Measurements from ENCODE around the gene RGL1. TPM values are rescaled to one million over a fixed set of nuclear protein-coding genes. Genes with fewer than 3 reads are reported as not detected.

The RGL1 gene
- total RNA-seq, 1 experiment from 2014 or later = 1.5 TPM

- peaks cover 10% of the 10 kb centered on the region for H3K4me1 ChIP-seq (ENCODE audit: insufficient read depth, low read length)
- no TSS peak for BruUV-seq (replicated peaks)
- H3K9ac ChIP-seq (ENCODE audit: low read length) = no peak overlapping the region
- TF ChIP-seq CTCF (conservative IDR thresholded peaks at IDR 0.05; ENCODE audit: low read depth, low read length) (no peak), EZH2 (IDR thresholded peaks at IDR 0.05; ENCODE audit: low read length, unreplicated experiment) (no peak), EZH2phosphoT487 (IDR thresholded peaks at IDR 0.05; ENCODE audit: borderline replicate concordance, low read length) (no peak)
- no peaks in the 10 kb centered on the region for H4K20me1 ChIP-seq (ENCODE audit: low read length)
- H3K27ac ChIP-seq (ENCODE audit: low read length) = no peak overlapping the region
- no peaks in the 10 kb centered on the region for H3F3A ChIP-seq (ENCODE audit: low read length, unreplicated experiment)
- H3K36me3 ChIP-seq (ENCODE audit: low read depth, low read length) = no peaks in the 10 kb centered on the region
- no peak overlapping the region for H3K4me3 ChIP-seq (ENCODE audit: low read length)
- H3K9me3 ChIP-seq (ENCODE audit: low read length) = no peaks in the 10 kb centered on the region
- intact Hi-C loops (cut with micrococcal nuclease) = loop anchor here (5.0 to 10.0 kb wide), 2 partner anchors 106 to 263 kb away; no protein-coding TSS in a partner anchor
- no peaks in the 10 kb centered on the region for H3K27me3 ChIP-seq (ENCODE audit: low read length)
- DNase-seq = no peak
- H3K9me2 ChIP-seq (replicated peaks; ENCODE audit: low read length) = no peaks in the 10 kb centered on the region
- no peak overlapping the region for H3K4me2 ChIP-seq (ENCODE audit: low read length)
- H3K79me2 ChIP-seq (ENCODE audit: low read length) = no peaks in the 10 kb centered on the region
- no peak for ATAC-seq
- H2AFZ ChIP-seq (ENCODE audit: low read length) = no peak overlapping the region
- ChIA-PET CTCF (no interaction called here), POLR2A (ENCODE audit: unreplicated experiment) (no interaction called here)
Observed at GRCh38 chr1:183958958-183959357, 154.0 kb downstream of the RGL1 start.

GRCh38 chr1:183961132-183961531, 156.2 kb downstream of the RGL1 start:
- intact Hi-C loops (cut with micrococcal nuclease) = no loop called here
- Histone ChIP-seq H3K27me3 (ENCODE audit: low read length) (no peaks in the 10 kb centered on the region), H3K36me3 (ENCODE audit: low read depth, low read length) (no peaks in the 10 kb centered on the region), H3K4me1 (ENCODE audit: insufficient read depth, low read length) (peaks cover 10% of the 10 kb centered on the region), H3K4me2 (ENCODE audit: low read length) (no peak overlapping the region), H2AFZ (ENCODE audit: low read length) (no peak overlapping the region), H4K20me1 (ENCODE audit: low read length) (no peaks in the 10 kb centered on the region), H3F3A (ENCODE audit: low read length, unreplicated experiment) (no peaks in the 10 kb centered on the region), H3K4me3 (ENCODE audit: low read length) (no peak overlapping the region), H3K9ac (ENCODE audit: low read length) (no peak overlapping the region), H3K27ac (ENCODE audit: low read length) (no peak overlapping the region), H3K9me2 (replicated peaks; ENCODE audit: low read length) (no peaks in the 10 kb centered on the region), H3K79me2 (ENCODE audit: low read length) (no peaks in the 10 kb centered on the region), H3K9me3 (ENCODE audit: low read length) (no peaks in the 10 kb centered on the region)
- no peak for ATAC-seq
- no TSS peak for BruUV-seq (replicated peaks)
- no peak for TF ChIP-seq EZH2 (IDR thresholded peaks at IDR 0.05; ENCODE audit: low read length, unreplicated experiment)
- no peak for TF ChIP-seq CTCF (conservative IDR thresholded peaks at IDR 0.05; ENCODE audit: low read depth, low read length)
- no peak for TF ChIP-seq EZH2phosphoT487 (IDR thresholded peaks at IDR 0.05; ENCODE audit: borderline replicate concordance, low read length)
- CTCF ChIA-PET = no interaction called here
- POLR2A ChIA-PET (ENCODE audit: unreplicated experiment) = no interaction called here
- DNase-seq = no peak

GRCh38 chr1:183962903-183963302, 158.0 kb downstream of the RGL1 start:
- CTCF ChIA-PET = no interaction called here
- POLR2A ChIA-PET (ENCODE audit: unreplicated experiment) = no interaction called here
- H3K9ac ChIP-seq (ENCODE audit: low read length) = no peak overlapping the region

More at GRCh38 chr1:183962903-183963302, 158.0 kb downstream of the RGL1 start:
- H3K27me3 ChIP-seq (ENCODE audit: low read length) = no peaks in the 10 kb centered on the region
- DNase-seq = no peak
- no peaks in the 10 kb centered on the region for H3K36me3 ChIP-seq (ENCODE audit: low read depth, low read length)
- H3F3A ChIP-seq (ENCODE audit: low read length, unreplicated experiment) = no peaks in the 10 kb centered on the region
- no peaks in the 10 kb centered on the region for H4K20me1 ChIP-seq (ENCODE audit: low read length)
- TF ChIP-seq EZH2 (IDR thresholded peaks at IDR 0.05; ENCODE audit: low read length, unreplicated experiment) (no peak), EZH2phosphoT487 (IDR thresholded peaks at IDR 0.05; ENCODE audit: borderline replicate concordance, low read length) (no peak), CTCF (conservative IDR thresholded peaks at IDR 0.05; ENCODE audit: low read depth, low read length) (no peak)
- H3K9me2 ChIP-seq (replicated peaks; ENCODE audit: low read length) = no peaks in the 10 kb centered on the region
- no peaks in the 10 kb centered on the region for H3K4me1 ChIP-seq (ENCODE audit: insufficient read depth, low read length)
- H3K9me3 ChIP-seq (ENCODE audit: low read length) = no peaks in the 10 kb centered on the region
- H2AFZ ChIP-seq (ENCODE audit: low read length) = no peak overlapping the region
- no peaks in the 10 kb centered on the region for H3K79me2 ChIP-seq (ENCODE audit: low read length)
- no peak overlapping the region for H3K27ac ChIP-seq (ENCODE audit: low read length)
- H3K4me3 ChIP-seq (ENCODE audit: low read length) = no peak overlapping the region
- no peak for ATAC-seq
- intact Hi-C loops (cut with micrococcal nuclease) = no loop called here
- BruUV-seq (replicated peaks) = no TSS peak
- H3K4me2 ChIP-seq (ENCODE audit: low read length) = no peak overlapping the region

Measured in PC-3 (cell line).